GM12875 (cell line): ENCODE data around the gene GJA9.
"Not testable (repeated sequence)": the region's sequence is repeated elsewhere in the genome, so short reads cannot be mapped to it uniquely, and the experiment has no call there.

Source experiments
- H3K4me3 ChIP-seq: one replicate; pipeline ENCODE4 v1.5.1; 2011; ENCODE audit warnings: low read depth, low read length, control low read depth
- TF ChIP-seq, protein P1 (sequence below): IDR thresholded peaks from 2 replicates; pipeline ENCODE4 v1.5.1; 2011; ENCODE audit warnings: low read depth, mild to moderate bottlenecking, control low read depth, inconsistent platforms, low read length, moderate library complexity, borderline replicate concordance; ENCODE audit not compliant: insufficient read depth

The GJA9 gene

DNA sequence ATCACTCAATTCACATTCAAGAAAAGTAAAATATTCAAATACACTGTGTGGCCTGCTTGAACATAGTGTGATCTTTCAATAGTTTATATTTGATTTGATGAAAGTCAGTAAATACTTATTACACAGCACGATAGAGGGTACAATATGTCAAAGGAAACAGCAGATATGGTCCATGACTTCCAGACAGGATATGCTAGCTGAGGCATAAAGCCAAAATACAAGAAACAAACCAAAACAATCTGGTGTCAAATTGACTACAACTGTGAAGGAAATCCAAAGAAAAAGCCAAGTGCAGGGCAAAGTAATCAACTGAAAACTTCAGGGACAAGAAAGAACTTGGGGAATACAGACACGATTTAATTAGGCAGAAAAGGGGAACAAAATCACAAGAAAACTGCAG is 41.1 kb downstream of the GJA9 start:
- TF ChIP-seq, protein P1, sequence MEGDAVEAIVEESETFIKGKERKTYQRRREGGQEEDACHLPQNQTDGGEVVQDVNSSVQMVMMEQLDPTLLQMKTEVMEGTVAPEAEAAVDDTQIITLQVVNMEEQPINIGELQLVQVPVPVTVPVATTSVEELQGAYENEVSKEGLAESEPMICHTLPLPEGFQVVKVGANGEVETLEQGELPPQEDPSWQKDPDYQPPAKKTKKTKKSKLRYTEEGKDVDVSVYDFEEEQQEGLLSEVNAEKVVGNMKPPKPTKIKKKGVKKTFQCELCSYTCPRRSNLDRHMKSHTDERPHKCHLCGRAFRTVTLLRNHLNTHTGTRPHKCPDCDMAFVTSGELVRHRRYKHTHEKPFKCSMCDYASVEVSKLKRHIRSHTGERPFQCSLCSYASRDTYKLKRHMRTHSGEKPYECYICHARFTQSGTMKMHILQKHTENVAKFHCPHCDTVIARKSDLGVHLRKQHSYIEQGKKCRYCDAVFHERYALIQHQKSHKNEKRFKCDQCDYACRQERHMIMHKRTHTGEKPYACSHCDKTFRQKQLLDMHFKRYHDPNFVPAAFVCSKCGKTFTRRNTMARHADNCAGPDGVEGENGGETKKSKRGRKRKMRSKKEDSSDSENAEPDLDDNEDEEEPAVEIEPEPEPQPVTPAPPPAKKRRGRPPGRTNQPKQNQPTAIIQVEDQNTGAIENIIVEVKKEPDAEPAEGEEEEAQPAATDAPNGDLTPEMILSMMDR: no peak
- no peak overlapping the region for H3K4me3 ChIP-seq

DNA sequence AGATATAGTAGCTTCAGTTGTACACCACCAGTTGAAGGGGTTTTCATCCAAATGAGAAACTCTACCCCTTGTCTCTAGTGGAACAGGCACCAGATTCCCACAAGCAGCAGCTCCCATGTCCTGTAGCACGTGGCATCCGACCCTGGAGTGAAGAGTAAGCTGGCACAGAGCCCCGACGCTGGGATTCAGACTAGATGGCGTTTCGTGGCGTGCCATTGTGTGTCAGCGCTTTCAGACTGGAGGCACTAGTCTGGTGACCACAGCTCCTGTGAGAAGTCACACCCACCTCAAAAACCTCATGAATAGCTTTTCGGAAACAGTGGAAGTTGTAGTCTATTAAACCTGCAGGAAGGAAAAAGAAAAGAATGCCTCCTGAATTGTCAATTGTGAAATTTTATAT is 42.0 kb downstream of the GJA9 start:
- H3K4me3 ChIP-seq: no peak overlapping the region
- TF ChIP-seq, protein P1: no peak

DNA sequence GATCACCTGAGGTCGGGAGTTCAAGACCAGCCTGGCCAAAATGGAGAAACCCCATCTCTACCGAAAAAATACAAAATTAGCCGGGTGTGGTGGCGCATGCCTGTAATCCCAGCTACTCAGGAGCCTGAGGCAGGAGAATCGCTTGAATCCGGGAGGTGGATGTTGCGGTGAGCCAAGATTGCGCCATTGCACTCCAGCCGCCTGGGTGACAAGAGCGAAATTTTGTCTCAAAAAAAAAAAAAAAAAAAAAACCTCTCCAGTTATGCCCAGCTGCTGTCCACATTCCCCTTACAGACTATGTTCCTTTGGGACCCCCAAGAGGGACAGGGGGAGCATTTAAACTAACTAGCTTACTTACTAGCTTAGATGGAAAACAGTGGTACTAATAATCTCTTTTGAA is 45.1 kb downstream of the GJA9 start:
- H3K4me3 ChIP-seq: not testable (repeated sequence)

DNA sequence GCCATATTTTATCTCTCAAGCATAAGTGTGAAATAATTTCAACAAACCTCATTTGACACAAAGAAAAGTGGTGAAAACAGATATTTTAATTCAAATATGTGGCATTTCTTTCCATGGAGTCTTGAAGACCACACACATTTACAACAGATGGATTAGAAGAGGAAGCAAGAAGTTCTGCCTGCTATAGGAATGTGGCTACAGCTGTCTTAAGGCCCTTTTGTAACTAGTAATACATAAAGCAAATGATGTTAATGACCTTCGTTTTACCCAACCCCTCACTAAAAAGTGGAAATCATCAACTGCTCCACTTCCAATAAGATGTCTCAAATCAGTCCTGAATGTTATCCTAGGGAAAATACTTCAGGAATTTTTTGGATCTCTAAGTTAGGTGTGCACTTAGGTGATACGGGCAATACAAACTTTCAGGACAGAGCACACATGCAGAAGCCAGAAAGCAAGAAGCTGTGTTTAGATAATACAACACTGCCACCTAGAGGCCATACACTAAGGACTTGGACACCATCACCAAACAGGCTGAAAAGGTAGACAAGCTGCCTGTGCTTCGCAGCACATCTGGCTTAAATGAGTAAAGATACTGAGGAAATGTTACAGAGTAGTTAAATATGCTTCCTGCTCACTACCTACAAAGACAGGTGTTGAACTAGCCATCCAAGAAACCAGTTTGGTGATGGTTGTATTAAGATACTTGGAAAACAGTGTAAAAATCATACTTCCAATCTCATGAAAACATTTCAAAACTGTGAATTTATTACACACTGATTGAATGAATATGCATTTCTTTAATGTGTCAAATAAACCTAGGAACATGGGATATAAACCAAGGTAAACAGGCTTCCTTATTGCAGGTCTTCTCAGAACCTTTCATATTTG is 46.2 kb downstream of the GJA9 start:
- TF ChIP-seq, protein P1: peak; percentile 50
- no peak overlapping the region for H3K4me3 ChIP-seq

DNA sequence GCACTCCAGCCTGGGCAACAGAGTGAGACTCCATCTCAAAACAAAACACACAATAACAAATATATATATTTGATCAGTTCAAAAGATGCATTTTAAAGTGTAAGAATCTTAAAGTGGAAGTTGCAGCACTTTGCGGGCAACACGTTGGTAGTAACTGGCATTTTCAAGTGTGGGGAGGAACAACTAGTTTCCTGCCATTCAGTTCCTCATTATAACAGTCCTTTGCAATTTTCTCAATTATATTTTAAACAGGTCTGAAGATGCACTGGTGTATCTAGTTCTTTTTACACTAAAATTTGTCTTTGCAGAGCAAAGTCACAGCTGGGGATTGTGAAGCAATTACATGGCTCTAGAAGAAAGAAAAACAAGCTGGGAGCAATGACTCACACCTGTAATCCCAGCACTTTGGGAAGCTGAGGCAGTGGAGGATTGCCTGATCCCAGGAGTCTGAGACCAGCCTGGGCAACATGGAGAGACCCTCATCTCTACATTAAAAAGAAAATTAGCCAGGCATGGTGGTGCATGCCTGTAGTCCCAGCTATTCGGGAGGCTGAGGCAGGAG is 47.1 kb downstream of the GJA9 start:
- TF ChIP-seq, protein P1: no peak
- no peak overlapping the region for H3K4me3 ChIP-seq

DNA sequence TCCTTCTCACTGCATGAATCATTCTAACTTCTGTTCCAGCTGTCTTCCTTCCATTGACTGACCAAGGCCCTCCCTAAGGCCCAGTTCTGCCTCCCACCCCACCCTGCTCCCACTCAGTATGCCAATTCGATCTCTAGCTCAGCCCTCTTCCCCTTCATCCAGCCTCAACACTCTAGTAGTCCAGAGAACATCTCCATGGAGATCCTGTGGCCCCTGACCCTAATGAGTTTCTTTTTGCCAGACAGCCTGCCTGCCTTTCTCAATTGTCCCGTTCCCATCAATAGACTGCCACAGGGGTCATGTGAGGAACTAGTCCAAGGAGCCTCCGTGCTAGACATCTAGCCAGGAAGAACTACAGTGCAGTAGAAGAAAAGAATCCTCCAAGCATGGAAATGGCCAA is 48.2 kb downstream of the GJA9 start:
- no peak overlapping the region for H3K4me3 ChIP-seq
- TF ChIP-seq, protein P1: no peak

DNA sequence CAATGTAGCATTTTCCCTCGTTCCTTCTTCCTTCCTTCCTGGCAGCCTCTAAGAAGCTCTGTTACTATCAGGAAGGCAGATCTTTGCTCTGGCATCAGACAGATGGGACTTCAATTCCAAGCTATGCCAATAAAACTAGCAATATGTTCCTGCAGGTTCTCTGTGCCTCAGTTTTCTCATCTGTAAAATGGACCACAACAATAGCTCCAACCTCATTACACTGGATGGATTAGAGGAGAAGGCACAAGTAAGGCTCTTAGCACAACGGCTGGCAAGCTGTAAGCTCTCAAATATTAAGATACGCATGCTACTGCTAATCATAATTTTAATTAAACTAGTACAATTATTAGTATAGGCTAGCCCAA is 49.0 kb downstream of the GJA9 start:
- TF ChIP-seq, protein P1: no peak
- no peak overlapping the region for H3K4me3 ChIP-seq
